ENCODE data around the gene PFKFB2. TPM values are rescaled to one million over a fixed set of nuclear protein-coding genes. Genes with fewer than 3 reads are reported as not detected.

The PFKFB2 gene
- total and polyA plus RNA-seq, 2 of the 8 experiments (the other 6 are each of a cell fraction or from before 2014, with no cell fraction given): 6.7 to 19.1 TPM

DNA sequence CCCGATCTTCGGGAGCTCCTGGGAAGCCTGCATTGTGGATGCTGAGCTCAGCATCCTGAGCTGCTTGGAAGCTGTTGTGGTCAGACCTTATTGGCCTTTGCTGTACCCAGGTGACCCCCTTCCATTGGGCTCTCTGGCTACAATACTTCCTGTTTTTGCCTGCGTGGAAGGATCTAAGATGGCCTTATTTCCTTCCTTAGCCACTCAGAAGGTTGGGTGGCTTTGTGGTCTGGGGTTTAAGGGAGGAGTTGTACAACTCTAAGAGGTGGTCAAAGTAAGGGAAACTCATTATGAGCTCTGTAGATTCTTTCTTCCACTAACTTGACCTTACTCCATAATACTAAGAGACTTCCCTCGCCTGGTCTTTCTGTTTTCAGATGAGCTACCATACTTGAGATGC, 17.7 kb downstream of the PFKFB2 start:
- no peak overlapping the region for H3K27ac ChIP-seq (ENCODE audit: low read depth, low read length)
- no peak overlapping the region for H2AK5ac ChIP-seq (ENCODE audit: low read depth, low read length)
- H3K79me2 ChIP-seq (ENCODE audit: control insufficient read depth in 1 of 2, insufficient read depth in 2 of 2, low read length in 2 of 2): no peaks in the 10 kb centered on the region
- no peak overlapping the region for H3K23ac ChIP-seq (ENCODE audit: insufficient read length)
- H3K36me3 ChIP-seq (ENCODE audit: control insufficient read depth in 2 of 4, insufficient read depth in 4 of 4, low read length in 3 of 4): peaks cover 2 to 39% (median 22%) of the 10 kb centered on the region in 4 experiments; a peak in 7 of 8 replicates
- no peak overlapping the region for H3K9ac ChIP-seq (replicated peaks in 1 of 4; ENCODE audit: extremely low read depth in 1 of 4, low read depth in 3 of 4, low read length in 3 of 4)
- POLR2A ChIA-PET (ENCODE audit: partially characterized antibody): interaction anchor here (0.8 kb wide), 1 partner anchor 17 kb away, joined by 3 read pairs; the partner anchor contains the start of gene PFKFB2
- WGBS, 2 experiments (ENCODE audit: extremely low coverage in 1 of 2, insufficient coverage in 1 of 2, insufficient read length in 1 of 2, insufficient replicate concordance in 2 of 2, low coverage in 1 of 2, low lambda C conversion rate in 2 of 2, missing lambda C conversion rate in 1 of 2): 87% methylated on average over 4 of the region's 4 CpGs; no CpG with 5 or more reads in 1 of the 2 experiments
- H2AFZ ChIP-seq (ENCODE audit: low read length): no peak overlapping the region
- H4K5ac ChIP-seq (ENCODE audit: insufficient read length, low read depth, low read length): no peak overlapping the region
- H3K4ac ChIP-seq (replicated peaks; ENCODE audit: insufficient read length, low read depth, low read length): no peak overlapping the region
- no peak overlapping the region for H3K18ac ChIP-seq (ENCODE audit: extremely low read depth, low read length)
- CTCF ChIA-PET (ENCODE audit: partially characterized antibody): interaction anchor here (0.6 to 2.4 kb wide), 11 partner anchors 11 to 429 kb away, joined by 3 to 16 read pairs (median 3); no protein-coding TSS in a partner anchor
- no peak overlapping the region for H2BK15ac ChIP-seq (ENCODE audit: low read length)
- H4K91ac ChIP-seq (replicated peaks; ENCODE audit: insufficient read length, low read length): no peak overlapping the region
- H3K27me3 ChIP-seq (replicated peaks in 1 of 4; ENCODE audit: control insufficient read depth in 3 of 4, extremely low read depth in 1 of 4, insufficient read depth in 3 of 4, low read length in 3 of 4): no peaks in the 10 kb centered on the region
- H3K23me2 ChIP-seq (ENCODE audit: low read depth, low read length): no peaks in the 10 kb centered on the region
- no peak overlapping the region for H3K4me3 ChIP-seq (ENCODE audit: extremely low read depth in 1 of 4, insufficient read depth in 2 of 4, low read depth in 3 of 4, low read length in 4 of 4)
- 0 out of 2 replicates have a peak, but pooled peaks cover 2% of the 10 kb centered on the region for H3K79me1 ChIP-seq (ENCODE audit: low read depth, low read length)
- H2BK12ac ChIP-seq (ENCODE audit: low read depth, low read length): no peak overlapping the region
- DNase-seq (ENCODE audit: low read depth in 1 of 2, low spot score in 2 of 2) (no peak), FAIRE-seq (no peak)
- H3K14ac ChIP-seq (ENCODE audit: insufficient read length): no peak overlapping the region
- no peak overlapping the region for H3K56ac ChIP-seq (replicated peaks; ENCODE audit: insufficient read length, low read depth, low read length)
- H2BK5ac ChIP-seq (ENCODE audit: low read depth, low read length): no peak overlapping the region
- no peaks in the 10 kb centered on the region for H3K4me1 ChIP-seq (replicated peaks in 1 of 4; ENCODE audit: control insufficient read depth in 3 of 4, insufficient read depth in 4 of 4, low read length in 3 of 4)
- no peak overlapping the region for H4K8ac ChIP-seq (ENCODE audit: extremely low read depth, insufficient read depth, low read length)
- no peak overlapping the region for H2BK20ac ChIP-seq (ENCODE audit: low read length)
- no peaks in the 10 kb centered on the region for H3K9me3 ChIP-seq (ENCODE audit: insufficient read depth in 2 of 2, low read depth in 1 of 2, low read length in 1 of 2)
- no peak overlapping the region for H2BK120ac ChIP-seq (replicated peaks; ENCODE audit: low read depth, low read length)
- H3K4me2 ChIP-seq (ENCODE audit: insufficient read depth in 1 of 2, low read depth in 2 of 2, low read length in 2 of 2): no peak overlapping the region
- H4K20me1 ChIP-seq (replicated peaks in 1 of 2; ENCODE audit: control insufficient read depth in 1 of 2, insufficient read depth in 2 of 2, low read length in 2 of 2): peaks cover 0 to 2% of the 10 kb centered on the region in 2 experiments
- TF ChIP-seq FOSL1 (IDR thresholded peaks at IDR 0.05; ENCODE audit: insufficient read depth, low read depth, low read length) (no peak), SUZ12 (IDR thresholded peaks at IDR 0.05; ENCODE audit: low read length) (no peak), EZH2 (IDR thresholded peaks at IDR 0.05; ENCODE audit: low read depth, low read length, severe bottlenecking) (no peak), KDM4A (IDR thresholded peaks at IDR 0.05; ENCODE audit: low read depth, low read length, severe bottlenecking) (no peak), SRF (IDR thresholded peaks at IDR 0.05; ENCODE audit: low read depth, low read length) (no peak), YY1 (IDR thresholded peaks at IDR 0.05; ENCODE audit: low read depth, low read length) (no peak), MAFK (IDR thresholded peaks at IDR 0.05; ENCODE audit: low read depth, low read length) (no peak), POLR2AphosphoS5 (IDR thresholded peaks at IDR 0.05; ENCODE audit: low read depth, low read length) (no peak), BRCA1 (IDR thresholded peaks at IDR 0.05; ENCODE audit: low read depth, low read length) (no peak)

All from H1 (cell line).